K562 (cell line): Measurements from ENCODE around the gene VWA8. TPM values are rescaled to one million over a fixed set of nuclear protein-coding genes. Genes with fewer than 3 reads are reported as not detected.

Experiments used
- ATAC-seq: fragments of 200-7000 bp; cut with Tn5 transposase; 3 replicates; pipeline ENCODE4 v1.9.1; 2020; ENCODE audit warnings: moderate library complexity
- BruUV-seq: library from RNA; stranded (reverse); fragments of 400-500 nt; replicated peaks from 2 replicates; lab custom pipeline; 2021; lab: Mats Ljungman, UMichigan
- CTCF ChIA-PET: fragments of 300-600 bp; formaldehyde crosslinking; extraction: SDS; loops from one replicate; lab custom pipeline; 2021; ENCODE audit warnings: low intra/inter-chr PET ratio; lab: Yijun Ruan, JAX
- POLR2A ChIA-PET: fragments of 300-600, 350-650 bp; sonication (Branson Sonifier 250); formaldehyde crosslinking; extraction: SDS; loops from one replicate; lab custom pipeline; 2021; ENCODE audit warnings: antibody characterized with exemption, inconsistent platforms; lab: Yijun Ruan, JAX
- DNase-seq, 4 experiments: peaks; one replicate each; pipeline versions ENCODE4 v3.0.0 to v3.0.0-alpha.2; 2011 to 2018; ENCODE audit warnings: low spot score in 3 of 4, mixed read lengths in 3 of 4; ENCODE audit errors: extremely low read depth in 1 of 4
- FAIRE-seq: peaks from 2 replicates; lab custom pipeline; 2011; peaks lifted over from hg19 to GRCh38; lab: Jason Lieb, UNC
- H2AFZ ChIP-seq: 2 replicates; pipeline ENCODE4 v1.6.0; 2011; ENCODE audit warnings: low read depth, low read length, control low read depth, inconsistent platforms
- H3K27ac ChIP-seq: fragments of 200-600 bp; 3 replicates; pipeline ENCODE4 v1.8.0; 2011; ENCODE audit warnings: low read depth, mild to moderate bottlenecking, control low read depth, inconsistent platforms, low read length, moderate library complexity, mixed read lengths; ENCODE audit errors: extremely low read depth
- H3K27me3 ChIP-seq, 2 experiments: fragments of 300-600 bp in 1 of 2; 2 replicates in 1 of 2; 3 replicates in 1 of 2; pipeline versions ENCODE4 v1.6.0 to v1.8.0; 2011; ENCODE audit warnings: inconsistent platforms in 2 of 2, low read length in 2 of 2, mild to moderate bottlenecking in 1 of 2, mixed read lengths in 1 of 2, moderate library complexity in 1 of 2; ENCODE audit not compliant: control insufficient read depth in 2 of 2, insufficient read depth in 2 of 2
- H3K36me3 ChIP-seq: fragments of 300-600 bp; 3 replicates; pipeline ENCODE4 v1.8.0; 2011; ENCODE audit warnings: mild to moderate bottlenecking, low read length, inconsistent platforms; ENCODE audit not compliant: control insufficient read depth, insufficient read depth
- H3K4me1 ChIP-seq, 2 experiments: fragments of 200-600 bp in 1 of 2; replicated peaks in 1 of 2; 2 replicates in 1 of 2; 3 replicates in 1 of 2; pipeline versions ENCODE4 v1.5.1 to v1.8.0; 2011; ENCODE audit warnings: inconsistent platforms in 2 of 2, low read length in 2 of 2, mild to moderate bottlenecking in 1 of 2, mixed read lengths in 1 of 2, moderate library complexity in 1 of 2; ENCODE audit not compliant: control insufficient read depth in 2 of 2, insufficient read depth in 2 of 2
- H3K4me2 ChIP-seq: 2 replicates; pipeline ENCODE4 v1.6.1; 2011; ENCODE audit warnings: low read length, control low read depth, inconsistent platforms, mixed read lengths; ENCODE audit not compliant: insufficient read depth
- H3K4me3 ChIP-seq: fragments of 200-600 bp; sonication (generic), shearing (Covaris generic); 2 replicates; pipeline ENCODE4 v1.5.1; 2016; ENCODE audit warnings: control low read depth, inconsistent platforms
- H3K79me2 ChIP-seq: fragments of 200-600 bp; 3 replicates; pipeline ENCODE4 v1.8.0; 2011; ENCODE audit warnings: low read length, inconsistent platforms; ENCODE audit not compliant: control insufficient read depth, insufficient read depth
- H3K9ac ChIP-seq, 2 experiments: 2 replicates each; pipeline versions ENCODE4 v1.6.0 to v1.6.1; 2011; ENCODE audit warnings: low read depth in 2 of 2, low read length in 2 of 2, control low read depth in 1 of 2, inconsistent platforms in 1 of 2, mild to moderate bottlenecking in 1 of 2, mixed read lengths in 1 of 2; ENCODE audit not compliant: insufficient read depth in 1 of 2
- H3K9me1 ChIP-seq: one replicate; pipeline ENCODE4 v1.6.0; 2011; ENCODE audit warnings: inconsistent platforms, mild to moderate bottlenecking, low read length, moderate library complexity; ENCODE audit not compliant: control insufficient read depth, insufficient read depth
- H3K9me3 ChIP-seq: replicated peaks from 2 replicates; pipeline ENCODE4 v1.5.1; 2011; ENCODE audit warnings: low read depth, low read length, inconsistent platforms; ENCODE audit not compliant: control insufficient read depth, insufficient read depth
- H4K20me1 ChIP-seq: replicated peaks from 2 replicates; pipeline ENCODE4 v1.6.1; 2011; ENCODE audit warnings: low read length, inconsistent platforms, mixed read lengths; ENCODE audit not compliant: control insufficient read depth, insufficient read depth
- ARID2 ChIP-seq: fragments of 450-650 bp; IDR thresholded peaks from 2 replicates; pipeline ENCODE4 v1.6.1; 2017; ENCODE audit warnings: antibody characterized with exemption, mild to moderate bottlenecking
- CAMTA2 ChIP-seq: fragments of 250-450 bp; sonication (Bioruptor Pico); conservative IDR thresholded peaks from 2 replicates; pipeline ENCODE4 v1.5.1; 2022
- CBFB ChIP-seq: sonication (generic); formaldehyde crosslinking; IDR thresholded peaks from 2 replicates; pipeline ENCODE4 v1.4.0; 2020; ENCODE audit warnings: mild to moderate bottlenecking, missing genetic modification reagents
- EHMT2 ChIP-seq: fragments of 450-650 bp; IDR thresholded peaks from 2 replicates; pipeline ENCODE4 v1.6.1; 2018; ENCODE audit warnings: antibody characterized with exemption
- ELF4 ChIP-seq: fragments of 450-650 bp; formaldehyde crosslinking; IDR thresholded peaks from 2 replicates; pipeline ENCODE4 v1.4.0; 2022; ENCODE audit warnings: missing genetic modification characterization
- FOXA3 ChIP-seq, 2 experiments: fragments of 450-650 bp in 1 of 2; sonication (generic) in 1 of 2; formaldehyde crosslinking; IDR thresholded peaks in 1 of 2; conservative IDR thresholded peaks in 1 of 2; 2 replicates each; pipeline versions ENCODE4 v1.4.0 to v1.8.0; 2020 to 2022; ENCODE audit warnings: mild to moderate bottlenecking in 2 of 2, missing genetic modification reagents in 1 of 2
- FOXP4 ChIP-seq: sonication (generic); formaldehyde crosslinking; IDR thresholded peaks from 2 replicates; pipeline ENCODE4 v1.8.0; 2022; ENCODE audit warnings: mild to moderate bottlenecking, missing genetic modification reagents, borderline replicate concordance
- TCF7 ChIP-seq: sonication (generic); IDR thresholded peaks from 2 replicates; pipeline ENCODE4 v1.6.1; 2016; ENCODE audit warnings: antibody characterized with exemption, borderline replicate concordance
- YY1 ChIP-seq, 3 experiments: IDR thresholded peaks; 2 replicates each; pipeline ENCODE4 v1.6.1; 2011; ENCODE audit warnings: low read length in 2 of 3, mild to moderate bottlenecking in 2 of 3, moderate library complexity in 2 of 3, borderline replicate concordance in 1 of 3, control low read depth in 1 of 3, low read depth in 1 of 3; ENCODE audit not compliant: insufficient read depth in 3 of 3, insufficient replicate concordance in 2 of 3, control insufficient read depth in 1 of 3, insufficient read length in 1 of 3; ENCODE audit errors: extremely low read depth in 1 of 3
- ZFP30 ChIP-seq: fragments of 250-450 bp; sonication (Bioruptor Pico); IDR thresholded peaks from 2 replicates; pipeline ENCODE4 v1.8.0; 2022; ENCODE audit warnings: moderate library complexity, mild to moderate bottlenecking, inconsistent platforms, borderline replicate concordance
- WGBS: fragments of 100-300 bp; shearing (Covaris generic); methylation state at CpG from one replicate; pipeline ENCODE4 v1.1.6; 2016; ENCODE audit warnings: low coverage, mixed read lengths; ENCODE audit not compliant: insufficient coverage; ENCODE audit errors: missing lambda C conversion rate; 5-methylcytosine and 5-hydroxymethylcytosine counted together
- in situ Hi-C: fragments of 300-500 bp; cut with MboI; formaldehyde crosslinking; loops from 4 replicates; pipeline ENCODE4 v1.15.0; 2018; ENCODE audit warnings: inconsistent platforms, mixed read lengths
- intact Hi-C: fragments of 100-400 bp; cut with micrococcal nuclease; formaldehyde crosslinking; loops from 2 replicates; pipeline ENCODE4 v1.14.2; 2022
- polyA plus RNA-seq, 8 experiments: library from polyadenylated mRNA; depleted of rRNA in 4 of 8; stranded (reverse) in 5 of 8; unstranded in 3 of 8; fragments of >200 nt; fragmentation: Nextera tagmentation in 2 of 8; fragmentation: Illumina TruSeq in 1 of 8; extraction: Ambion mirVana in 2 of 8; extraction: Trizol in 1 of 8; gene quantifications; 2 replicates each; pipeline versions ENCODE4 v1.2.1 to v1.2.3, GENCODE V29; 2011 to 2014; ENCODE audit warnings: inconsistent platforms in 1 of 8, missing spikeins in 1 of 8
- total RNA-seq, 7 experiments: library from RNA; depleted of rRNA in 6 of 7; stranded (reverse); fragments of >200 nt in 6 of 7; fragmentation: Illumina TruSeq in 2 of 7; extraction: Trizol in 2 of 7; gene quantifications; 2 replicates each; pipeline versions ENCODE4 v1.2.1 to v1.2.3, GENCODE V29; 2011 to 2021; ENCODE audit warnings: low replicate concordance in 1 of 7
- TF ChIP-seq, protein P1 (sequence below): fragments of 250-450 bp; sonication (Bioruptor Pico); IDR thresholded peaks from 2 replicates; pipeline ENCODE4 v1.5.0; 2020; ENCODE audit warnings: mild to moderate bottlenecking, borderline replicate concordance
- TF ChIP-seq, protein P2 (sequence below): fragments of 250-450 bp; sonication (Bioruptor Pico); IDR thresholded peaks from 2 replicates; pipeline ENCODE4 v1.8.0; 2021; ENCODE audit warnings: borderline replicate concordance, mild to moderate bottlenecking, moderate library complexity; ENCODE audit not compliant: poor library complexity, severe bottlenecking
- TF ChIP-seq, protein P3 (sequence below): sonication (generic); formaldehyde crosslinking; IDR thresholded peaks from 2 replicates; pipeline ENCODE4 v1.4.0; 2020; ENCODE audit warnings: mild to moderate bottlenecking, missing genetic modification reagents

Gene VWA8
- total and polyA plus RNA-seq, 9 of the 15 experiments (the other 6 are each of a cell fraction or from before 2014, with no cell fraction given), result 2.1 to 18.5 (median 13.3) TPM

DNA sequence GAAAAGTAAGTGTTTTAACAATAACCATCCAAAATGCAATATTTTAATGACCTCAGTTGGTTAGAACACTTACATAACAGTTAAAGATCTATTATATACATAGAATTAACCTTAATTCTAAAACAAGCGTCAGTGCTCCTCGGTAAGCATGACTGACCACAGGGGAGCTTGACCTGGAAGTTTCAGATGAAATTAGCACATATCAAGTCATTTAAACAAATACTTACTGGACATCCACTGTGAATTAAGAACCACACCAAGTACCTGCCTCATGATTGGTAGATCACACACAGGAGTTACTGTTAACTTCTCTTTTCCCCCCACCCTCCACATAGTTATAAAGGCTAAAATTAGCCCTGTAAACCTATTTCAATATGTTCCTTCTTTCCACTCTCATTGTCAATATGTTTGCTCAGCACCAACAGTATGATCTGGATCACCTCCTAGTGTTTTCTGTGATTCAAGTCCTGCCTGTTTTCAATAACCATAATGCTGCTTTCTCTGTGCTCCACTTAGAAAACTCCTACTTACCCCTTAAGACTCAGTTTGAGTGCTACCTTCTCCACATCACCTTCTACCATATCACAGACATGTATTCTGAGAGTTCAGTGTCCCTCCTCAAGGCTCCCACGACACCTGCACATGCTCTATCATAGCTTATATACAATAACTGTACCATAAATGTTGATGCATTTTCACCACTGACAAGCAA lies 209.0 kb downstream of the VWA8 start:
- Histone ChIP-seq H2AFZ (no peak overlapping the region), H3K27ac (peak overlapping the region; percentile 53; the same call in 1 of the 3 replicates), H3K4me3 (no peak overlapping the region), H4K20me1 (no peaks in the 10 kb centered on the region), H3K36me3 (peaks cover 6% of the 10 kb centered on the region; the same call in 1 of the 3 replicates), H3K9me1 (no peaks in the 10 kb centered on the region), H3K27me3 (no peaks in the 10 kb centered on the region), H3K79me2 (no peaks in the 10 kb centered on the region; the same call in 2 of the 3 replicates), H3K4me1 (peaks cover 0 to 14% of the 10 kb centered on the region in 2 experiments; a peak in 2 of 5 replicates), H3K9ac (no peak overlapping the region), H3K9me3 (no peaks in the 10 kb centered on the region), H3K4me2 (no peak overlapping the region; the same call in 1 of the 2 replicates)
- no peak for FAIRE-seq
- CTCF ChIA-PET, result no interaction called here
- 53% methylated on average over 3 of the region's 3 CpGs for WGBS
- intact Hi-C loops, result loop anchor here (5.0 kb wide), 1 partner anchor 85 kb away; no protein-coding TSS in a partner anchor
- in situ Hi-C loops, result no loop called here
- no TSS peak for BruUV-seq
- no peak for DNase-seq
- POLR2A ChIA-PET, result interaction anchor here (0.9 to 1.4 kb wide), 2 partner anchors 9 to 11 kb away, joined by 3 read pairs; no protein-coding TSS in a partner anchor
- peak; percentile 58 for ATAC-seq
- TF ChIP-seq, protein P1, sequence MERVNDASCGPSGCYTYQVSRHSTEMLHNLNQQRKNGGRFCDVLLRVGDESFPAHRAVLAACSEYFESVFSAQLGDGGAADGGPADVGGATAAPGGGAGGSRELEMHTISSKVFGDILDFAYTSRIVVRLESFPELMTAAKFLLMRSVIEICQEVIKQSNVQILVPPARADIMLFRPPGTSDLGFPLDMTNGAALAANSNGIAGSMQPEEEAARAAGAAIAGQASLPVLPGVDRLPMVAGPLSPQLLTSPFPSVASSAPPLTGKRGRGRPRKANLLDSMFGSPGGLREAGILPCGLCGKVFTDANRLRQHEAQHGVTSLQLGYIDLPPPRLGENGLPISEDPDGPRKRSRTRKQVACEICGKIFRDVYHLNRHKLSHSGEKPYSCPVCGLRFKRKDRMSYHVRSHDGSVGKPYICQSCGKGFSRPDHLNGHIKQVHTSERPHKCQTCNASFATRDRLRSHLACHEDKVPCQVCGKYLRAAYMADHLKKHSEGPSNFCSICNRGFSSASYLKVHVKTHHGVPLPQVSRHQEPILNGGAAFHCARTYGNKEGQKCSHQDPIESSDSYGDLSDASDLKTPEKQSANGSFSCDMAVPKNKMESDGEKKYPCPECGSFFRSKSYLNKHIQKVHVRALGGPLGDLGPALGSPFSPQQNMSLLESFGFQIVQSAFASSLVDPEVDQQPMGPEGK, result no peak
- TF ChIP-seq, protein P2, sequence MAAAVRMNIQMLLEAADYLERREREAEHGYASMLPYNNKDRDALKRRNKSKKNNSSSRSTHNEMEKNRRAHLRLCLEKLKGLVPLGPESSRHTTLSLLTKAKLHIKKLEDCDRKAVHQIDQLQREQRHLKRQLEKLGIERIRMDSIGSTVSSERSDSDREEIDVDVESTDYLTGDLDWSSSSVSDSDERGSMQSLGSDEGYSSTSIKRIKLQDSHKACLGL (CRISPR knock-in tag), result no peak
- TF ChIP-seq YY1 (IDR thresholded peaks at IDR 0.05; ENCODE audit: borderline replicate concordance in 1 of 3, control insufficient read depth in 1 of 3, extremely low read depth in 1 of 3, insufficient read depth in 3 of 3, insufficient read length in 1 of 3, insufficient replicate concordance in 2 of 3, low read depth in 1 of 3, low read length in 2 of 3) (no peak), FOXP4 (no peak), ARID2 (no peak), EHMT2 (0 out of 2 replicates have a peak, but pooled peaks have one; percentile 34), CBFB (no peak), TCF7 (no peak), ZFP30 (CRISPR knock-in tag) (no peak), FOXA3 (CRISPR knock-in tag; conservative IDR thresholded peaks at IDR 0.05 in 1 of 2, IDR thresholded peaks at IDR 0.05 in 1 of 2) (0 out of 4 replicates have a peak, but pooled peaks of 1 of the 2 experiments have one; percentile 14), ELF4 (CRISPR knock-in tag) (no peak), CAMTA2 (CRISPR knock-in tag) (no peak)
- TF ChIP-seq, protein P3, sequence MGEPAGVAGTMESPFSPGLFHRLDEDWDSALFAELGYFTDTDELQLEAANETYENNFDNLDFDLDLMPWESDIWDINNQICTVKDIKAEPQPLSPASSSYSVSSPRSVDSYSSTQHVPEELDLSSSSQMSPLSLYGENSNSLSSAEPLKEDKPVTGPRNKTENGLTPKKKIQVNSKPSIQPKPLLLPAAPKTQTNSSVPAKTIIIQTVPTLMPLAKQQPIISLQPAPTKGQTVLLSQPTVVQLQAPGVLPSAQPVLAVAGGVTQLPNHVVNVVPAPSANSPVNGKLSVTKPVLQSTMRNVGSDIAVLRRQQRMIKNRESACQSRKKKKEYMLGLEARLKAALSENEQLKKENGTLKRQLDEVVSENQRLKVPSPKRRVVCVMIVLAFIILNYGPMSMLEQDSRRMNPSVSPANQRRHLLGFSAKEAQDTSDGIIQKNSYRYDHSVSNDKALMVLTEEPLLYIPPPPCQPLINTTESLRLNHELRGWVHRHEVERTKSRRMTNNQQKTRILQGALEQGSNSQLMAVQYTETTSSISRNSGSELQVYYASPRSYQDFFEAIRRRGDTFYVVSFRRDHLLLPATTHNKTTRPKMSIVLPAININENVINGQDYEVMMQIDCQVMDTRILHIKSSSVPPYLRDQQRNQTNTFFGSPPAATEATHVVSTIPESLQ (CRISPR knock-in tag), result no peak
